ENCODE results near the gene GRID1.

- TF ChIP-seq CTCF (conservative IDR thresholded peaks at IDR 0.05) (no peak), EZH2 (IDR thresholded peaks at IDR 0.05; ENCODE audit: low read depth) (no peak)
Observed at GRCh38 chr10:86371691-86372090, 5.1 kb upstream of the GRID1 start.
